Tibial artery (tissue), 4 donors: Measurements from ENCODE around the gene ADCY3.
A peak's percentile ranks its signal among the peaks of the same experiment; 100 is the strongest.

Experiments
- DNase-seq, 2 donors: peaks; one replicate each; pipeline ENCODE4 v3.0.0-alpha.2; 2019
- H3K27ac ChIP-seq, 2 donors: fragments of 200-600 bp; sonication (generic) in 1 of 2; 1 replicate in 1 of 2; 2 replicates in 1 of 2; pipeline ENCODE4 v1.5.1; 2018 to 2019; ENCODE audit warnings: mild to moderate bottlenecking in 1 of 2
- H3K27me3 ChIP-seq, 2 donors: fragments of 200-600 bp; sonication (generic) in 1 of 2; one replicate each; pipeline versions ENCODE4 v1.5.1 to v1.6.0; 2016 to 2019
- H3K36me3 ChIP-seq, 3 donors: fragments of 200-600 bp; sonication (generic) in 2 of 3; one replicate each; pipeline ENCODE4 v1.5.1; 2016 to 2019; ENCODE audit warnings: mild to moderate bottlenecking in 2 of 3
- H3K4me1 ChIP-seq, 4 donors: fragments of 200-600 bp; sonication (generic) in 2 of 4; 1 replicate in 3 of 4; 2 replicates in 1 of 4; pipeline ENCODE4 v1.5.1; 2016 to 2019
- H3K4me3 ChIP-seq, 2 donors: fragments of 200-600 bp; sonication (generic) in 1 of 2; 1 replicate in 1 of 2; 2 replicates in 1 of 2; pipeline ENCODE4 v1.5.1; 2018 to 2019; ENCODE audit warnings: mild to moderate bottlenecking in 2 of 2
- H3K9me3 ChIP-seq, 3 donors: fragments of 200-600 bp; sonication (generic) in 1 of 3; one replicate each; pipeline ENCODE4 v1.5.1; 2016 to 2019
- CTCF ChIP-seq, 2 experiments: fragments of 200-600 bp in 1 of 2; fragments of 450-650 bp in 1 of 2; IDR thresholded peaks; one replicate each; pipeline ENCODE4 v1.5.1; 2017 to 2019; ENCODE audit warnings: antibody characterized with exemption in 2 of 2, mild to moderate bottlenecking in 1 of 2, moderate library complexity in 1 of 2
- intact Hi-C: fragments of 100-400 bp; cut with DNase I; formaldehyde crosslinking; loops from one replicate; pipeline ENCODE4 v1.15.0; 2023; ENCODE audit warnings: low total_unique reads

ADCY3 gene

GRCh38 chr2:24859968-24860600 lies 60.0 kb downstream of the ADCY3 start:
- Histone ChIP-seq H3K36me3 (no peaks in the 10 kb centered on the region), H3K27me3 (no peaks in the 10 kb centered on the region), H3K4me1 (peaks cover 0 to 31% (median 23%) of the 10 kb centered on the region in 4 donors), H3K4me3 (no peak overlapping the region), H3K9me3 (no peaks in the 10 kb centered on the region), H3K27ac (no peak overlapping the region)
- no peak for TF ChIP-seq CTCF (IDR thresholded peaks at IDR 0.05)
- no peak for DNase-seq
- intact Hi-C loops: no loop called here

GRCh38 chr2:24858996-24859395 lies 61.0 kb downstream of the ADCY3 start:
- no peak for TF ChIP-seq CTCF (IDR thresholded peaks at IDR 0.05)
- DNase-seq: no peak
- no peak overlapping the region for H3K27ac ChIP-seq
- intact Hi-C loops: no loop called here
- no peak overlapping the region for H3K4me3 ChIP-seq
- no peaks in the 10 kb centered on the region for H3K9me3 ChIP-seq
- no peaks in the 10 kb centered on the region for H3K36me3 ChIP-seq
- peaks cover 0 to 42% (median 33%) of the 10 kb centered on the region in 4 donors for H3K4me1 ChIP-seq
- H3K27me3 ChIP-seq: no peaks in the 10 kb centered on the region

GRCh38 chr2:24857746-24858145 lies 62.3 kb downstream of the ADCY3 start:
- intact Hi-C loops: no loop called here
- H3K27ac ChIP-seq: no peak overlapping the region
- H3K4me1 ChIP-seq: peaks cover 0 to 46% (median 33%) of the 10 kb centered on the region in 4 donors
- no peaks in the 10 kb centered on the region for H3K36me3 ChIP-seq
- no peak overlapping the region for H3K4me3 ChIP-seq
- DNase-seq: no peak
- no peak for TF ChIP-seq CTCF (IDR thresholded peaks at IDR 0.05)
- no peaks in the 10 kb centered on the region for H3K27me3 ChIP-seq
- H3K9me3 ChIP-seq: no peaks in the 10 kb centered on the region

GRCh38 chr2:24856791-24857211 lies 63.2 kb downstream of the ADCY3 start:
- no peak for TF ChIP-seq CTCF (IDR thresholded peaks at IDR 0.05)
- no peaks in the 10 kb centered on the region for H3K36me3 ChIP-seq
- DNase-seq: peak in 1 of 2 donors; percentile 71
- H3K4me1 ChIP-seq: peaks cover 0 to 46% (median 33%) of the 10 kb centered on the region in 4 donors
- peak overlapping the region; percentile 78 to 84 for H3K27ac ChIP-seq
- intact Hi-C loops: no loop called here
- no peaks in the 10 kb centered on the region for H3K9me3 ChIP-seq
- no peak overlapping the region for H3K4me3 ChIP-seq
- H3K27me3 ChIP-seq: no peaks in the 10 kb centered on the region

GRCh38 chr2:24855726-24856125 lies 64.3 kb downstream of the ADCY3 start:
- peak overlapping the region; percentile 78 to 84 for H3K27ac ChIP-seq
- intact Hi-C loops: no loop called here
- no peaks in the 10 kb centered on the region for H3K36me3 ChIP-seq
- H3K4me1 ChIP-seq: peaks cover 0 to 50% (median 33%) of the 10 kb centered on the region in 4 donors
- peak; percentile 73 to 82 for DNase-seq
- H3K27me3 ChIP-seq: no peaks in the 10 kb centered on the region
- no peaks in the 10 kb centered on the region for H3K9me3 ChIP-seq
- TF ChIP-seq CTCF (IDR thresholded peaks at IDR 0.05): no peak
- no peak overlapping the region for H3K4me3 ChIP-seq
